HG02610 (cell line): Measurements from ENCODE around the gene TANGO2.
"Not testable (repeated sequence)": the region's sequence is repeated elsewhere in the genome, so short reads cannot be mapped to it uniquely, and the experiment has no call there.

ENCODE experiments used
- ATAC-seq: cut with Tn5 transposase; IDR thresholded peaks from one replicate; pipeline ENCODE4 v1.9.1; 2021; ENCODE audit warnings: mild to moderate bottlenecking, moderate library complexity; ENCODE audit not compliant: unreplicated experiment

The TANGO2 gene

GRCh38 chr22:20060700-20061480 is 40.0 kb downstream of the TANGO2 start:
- no peak for ATAC-seq

- ATAC-seq = no peak
Observed at GRCh38 chr22:20061481-20061861, 40.6 kb downstream of the TANGO2 start.

GRCh38 chr22:20062043-20062765 is 41.3 kb downstream of the TANGO2 start:
- ATAC-seq = no peak

- ATAC-seq = no peak
Observed at GRCh38 chr22:20062766-20063083, 41.8 kb downstream of the TANGO2 start.

GRCh38 chr22:20063271-20064139 is 42.6 kb downstream of the TANGO2 start:
- no peak for ATAC-seq

GRCh38 chr22:20064140-20064480 is 43.2 kb downstream of the TANGO2 start:
- ATAC-seq = no peak

- no peak for ATAC-seq
Observed at GRCh38 chr22:20064545-20065262, 43.8 kb downstream of the TANGO2 start.

- ATAC-seq = no peak
Observed at GRCh38 chr22:20065896-20066616, 45.1 kb downstream of the TANGO2 start.

GRCh38 chr22:20066617-20067383 is 45.9 kb downstream of the TANGO2 start:
- no peak for ATAC-seq

GRCh38 chr22:20067384-20067682 is 46.4 kb downstream of the TANGO2 start:
- ATAC-seq = not testable (repeated sequence)

- no peak for ATAC-seq
Observed at GRCh38 chr22:20068640-20069039, 47.7 kb downstream of the TANGO2 start.

- ATAC-seq = no peak
Observed at GRCh38 chr22:20069331-20070042, 48.6 kb downstream of the TANGO2 start.

GRCh38 chr22:20071524-20071972 is 50.6 kb downstream of the TANGO2 start:
- ATAC-seq = no peak

- no peak for ATAC-seq
Observed at GRCh38 chr22:20076627-20077172, 55.8 kb downstream of the TANGO2 start.

GRCh38 chr22:20079745-20080444 is 59.0 kb downstream of the TANGO2 start, which contains the start of gene DGCR8:
Gene DGCR8, plus strand, starts transcription at chr22:20080241. Its CDS starts 5,723 bp downstream, at chr22:20085964.
- ATAC-seq = peak; percentile 86

- peak; percentile 55 for ATAC-seq
Observed at GRCh38 chr22:20080445-20080775, 59.5 kb downstream of the TANGO2 start.

- ATAC-seq = no peak
Observed at GRCh38 chr22:20080776-20081654, 60.1 kb downstream of the TANGO2 start.
